GM15510 (cell line): ENCODE measurements around the gene LAMA2.

Experiments used
- POLR2A ChIP-seq: IDR thresholded peaks from 3 replicates; pipeline ENCODE4 v1.6.1; 2011; ENCODE audit warnings: borderline replicate concordance; ENCODE audit not compliant: insufficient read length; ENCODE audit errors: extremely low read depth

LAMA2 gene

DNA sequence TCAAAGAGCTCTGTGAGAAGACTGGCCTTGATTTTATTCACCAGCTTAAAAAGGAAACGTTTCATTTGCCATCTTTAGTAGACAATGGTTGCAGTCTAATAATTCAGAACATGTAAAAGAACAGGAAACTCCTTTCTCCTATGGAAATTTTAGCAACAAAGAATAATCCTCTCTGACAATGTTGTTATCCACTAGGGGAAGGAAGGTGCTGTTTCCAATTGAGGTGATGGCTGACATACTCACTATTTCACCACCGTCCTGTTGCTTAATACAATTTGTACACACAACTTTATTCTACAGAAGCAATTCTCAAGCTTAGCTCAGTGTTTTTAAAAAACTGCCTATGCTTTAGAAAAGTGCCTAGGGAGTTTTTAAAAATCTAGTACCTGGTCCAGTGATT is 634.4 kb downstream of the LAMA2 start:
- TF ChIP-seq POLR2A = no peak

GRCh38 chr6:129519750-129520149 is 636.8 kb downstream of the LAMA2 start:
- no peak for TF ChIP-seq POLR2A

GRCh38 chr6:129521946-129522345 is 639.0 kb downstream of the LAMA2 start:
- no peak for TF ChIP-seq POLR2A

DNA sequence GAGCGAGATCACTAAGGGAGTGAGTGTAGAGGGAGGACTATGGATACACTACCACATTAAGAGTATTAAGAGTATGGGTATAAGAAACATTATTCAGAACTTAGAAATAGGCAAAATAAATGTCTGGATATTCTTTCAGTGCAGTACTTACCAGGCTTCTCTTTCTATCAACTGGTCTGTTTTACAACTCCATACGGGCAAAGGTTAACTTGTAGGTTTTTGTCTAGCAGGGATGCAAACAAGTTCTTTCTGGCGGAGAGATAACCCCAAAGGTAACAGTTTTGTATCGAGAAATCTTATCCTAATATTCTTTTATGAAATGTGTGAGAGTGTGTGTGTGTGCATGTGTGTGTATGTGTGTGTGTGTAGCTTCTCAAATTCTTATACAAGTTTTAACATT is 640.9 kb downstream of the LAMA2 start:
- TF ChIP-seq POLR2A = no peak

- TF ChIP-seq POLR2A = no peak
Measured at GRCh38 chr6:129525055-129525454, 642.1 kb downstream of the LAMA2 start.

DNA sequence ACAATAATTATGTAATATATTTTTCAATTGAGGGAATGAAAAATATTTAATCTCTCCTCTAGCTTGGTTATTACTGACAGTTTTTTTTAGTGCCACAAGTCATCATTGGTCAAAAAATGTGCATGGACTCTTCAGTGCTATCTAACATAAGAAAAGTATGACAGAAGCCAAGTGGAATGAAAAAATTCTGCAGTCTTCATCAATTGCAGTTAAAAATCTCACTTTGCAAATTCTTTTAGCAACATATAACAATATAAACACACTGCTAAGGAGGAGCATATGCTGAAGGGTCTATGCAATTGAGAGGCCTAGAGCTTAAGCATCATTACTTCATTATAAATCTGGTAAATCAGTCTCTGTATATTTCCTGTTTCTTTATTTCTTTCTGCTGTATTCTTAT is 652.0 kb downstream of the LAMA2 start:
- TF ChIP-seq POLR2A = no peak

- no peak for TF ChIP-seq POLR2A
Measured at GRCh38 chr6:129536271-129536670, 653.3 kb downstream of the LAMA2 start.

DNA sequence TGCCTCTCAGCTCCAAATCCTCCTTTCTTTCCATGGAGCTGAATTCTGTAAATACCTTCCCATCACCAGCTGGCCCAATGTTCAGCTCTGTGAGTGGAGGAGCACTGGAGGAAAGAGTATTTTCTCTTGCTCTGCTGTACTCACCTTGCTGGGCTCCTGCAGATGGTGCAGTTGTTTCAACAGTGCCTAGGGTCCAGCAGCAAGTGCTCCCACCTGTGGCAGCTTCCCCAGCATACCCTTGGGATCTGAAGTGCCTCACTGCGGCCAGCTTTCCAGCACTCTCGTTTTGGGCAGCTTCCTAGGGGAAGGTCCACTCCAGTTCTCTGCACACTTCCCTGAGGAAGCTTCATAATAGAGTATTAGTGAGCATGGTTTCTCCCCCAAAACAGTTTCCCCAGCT is 656.1 kb downstream of the LAMA2 start:
- no peak for TF ChIP-seq POLR2A

- no peak for TF ChIP-seq POLR2A
Measured at GRCh38 chr6:129542705-129543104, 659.8 kb downstream of the LAMA2 start.

GRCh38 chr6:129543981-129544380 is 661.0 kb downstream of the LAMA2 start:
- no peak for TF ChIP-seq POLR2A

GRCh38 chr6:129544892-129545612 is 662.1 kb downstream of the LAMA2 start:
- TF ChIP-seq POLR2A = no peak

GRCh38 chr6:129546702-129547101 is 663.8 kb downstream of the LAMA2 start:
- no peak for TF ChIP-seq POLR2A

DNA sequence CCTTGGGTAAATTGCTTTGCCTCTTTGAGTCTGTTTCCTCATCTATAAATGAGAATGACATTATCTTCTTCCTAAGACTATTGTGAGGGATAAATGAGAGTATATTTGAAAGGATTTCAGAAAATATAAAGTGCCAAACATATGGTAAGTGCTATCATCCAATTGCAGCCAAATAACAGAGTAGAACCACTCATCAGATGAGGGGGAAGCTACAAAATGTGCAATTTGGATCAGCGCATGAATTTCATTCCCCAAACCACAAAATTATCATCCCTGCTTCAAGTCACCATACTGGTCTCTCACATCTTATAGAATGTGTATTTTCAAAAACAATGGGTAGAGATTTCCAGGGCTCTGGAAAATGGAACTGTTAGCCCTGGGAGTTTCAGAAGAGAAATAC is 668.5 kb downstream of the LAMA2 start:
- no peak for TF ChIP-seq POLR2A

- TF ChIP-seq POLR2A = no peak
Measured at GRCh38 chr6:129552413-129552812, 669.5 kb downstream of the LAMA2 start.

- TF ChIP-seq POLR2A = no peak
Measured at GRCh38 chr6:129555206-129555832, 672.4 kb downstream of the LAMA2 start.

- TF ChIP-seq POLR2A = no peak
Measured at GRCh38 chr6:129558248-129558647, 675.3 kb downstream of the LAMA2 start.

DNA sequence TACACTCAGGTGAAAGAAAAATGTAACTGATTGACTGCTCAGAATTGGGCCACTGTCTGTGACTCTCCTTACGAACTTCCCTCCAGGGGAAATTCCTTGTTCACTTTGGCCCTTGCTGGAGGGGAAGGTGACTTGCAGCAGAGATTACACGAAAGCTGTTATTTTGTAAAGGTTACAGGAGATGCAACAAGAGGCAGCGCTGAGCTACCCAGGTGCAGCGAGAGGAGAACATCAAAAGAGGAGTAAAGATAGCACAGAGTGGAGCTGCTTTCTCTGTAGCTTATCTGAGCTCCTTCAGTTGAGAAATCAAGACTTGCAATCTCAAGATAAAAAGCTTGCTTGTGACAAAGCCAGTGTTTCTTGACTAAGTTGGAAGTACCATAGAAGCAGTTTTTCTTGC is 682.4 kb downstream of the LAMA2 start:
- TF ChIP-seq POLR2A = no peak

- no peak for TF ChIP-seq POLR2A
Measured at GRCh38 chr6:129565811-129566210, 682.9 kb downstream of the LAMA2 start.
